GM23338 (cell line): ENCODE data around the gene B3GNT3.

Experiments used
- CREB1 ChIP-seq: fragments of 250-450 bp; sonication (Bioruptor Pico); IDR thresholded peaks from 2 replicates; pipeline ENCODE4 v1.5.0; 2020; ENCODE audit warnings: low read depth, mild to moderate bottlenecking, moderate library complexity
- CTCF ChIP-seq, 2 experiments: fragments of 200-600 bp in 1 of 2; sonication (generic) in 1 of 2; conservative IDR thresholded peaks; 2 replicates each; pipeline versions ENCODE4 v1.5.1 to v1.6.1; 2016 to 2017; ENCODE audit warnings: antibody characterized with exemption in 2 of 2, low read depth in 2 of 2, mild to moderate bottlenecking in 2 of 2, moderate library complexity in 1 of 2
- ETS1 ChIP-seq: IDR thresholded peaks from 2 replicates; pipeline ENCODE4 v1.6.1; 2016; ENCODE audit warnings: antibody characterized with exemption
- EZH2 ChIP-seq: fragments of 200-600 bp; sonication (generic); IDR thresholded peaks from one replicate; pipeline ENCODE4 v1.8.0; 2017; ENCODE audit warnings: antibody characterized with exemption, mild to moderate bottlenecking, low read depth; ENCODE audit not compliant: unreplicated experiment
- EZH2phosphoT487 ChIP-seq: fragments of 200-600 bp; sonication (generic); IDR thresholded peaks from one replicate; pipeline ENCODE4 v1.8.1; 2018; ENCODE audit warnings: antibody characterized with exemption; ENCODE audit not compliant: unreplicated experiment
- NANOG ChIP-seq: IDR thresholded peaks from 2 replicates; pipeline ENCODE4 v1.6.1; 2016; ENCODE audit warnings: antibody characterized with exemption, borderline replicate concordance
- POLR2AphosphoS5 ChIP-seq: IDR thresholded peaks from 2 replicates; pipeline ENCODE4 v1.6.1; 2016; ENCODE audit warnings: antibody characterized with exemption, low read depth
- REST ChIP-seq: IDR thresholded peaks from one replicate; pipeline ENCODE4 v1.6.1; 2018; ENCODE audit warnings: antibody characterized with exemption; ENCODE audit not compliant: unreplicated experiment
- ZNF114 ChIP-seq: fragments of 250-450 bp; sonication (Bioruptor Pico); IDR thresholded peaks from 2 replicates; pipeline ENCODE4 v1.5.0; 2020; ENCODE audit warnings: mild to moderate bottlenecking, moderate library complexity

- TF ChIP-seq CTCF (conservative IDR thresholded peaks at IDR 0.05; ENCODE audit: low read depth in 2 of 2) (no peak), EZH2phosphoT487 (no peak), REST (no peak), POLR2AphosphoS5 (no peak), CREB1 (CRISPR knock-in tag) (no peak), ETS1 (no peak), NANOG (no peak), EZH2 (no peak), ZNF114 (no peak)
Observed at GRCh38 chr19:17835182-17836006, 40.5 kb downstream of the B3GNT3 start.
